GDM1 (cell line): ENCODE data around the gene SAT2.
A peak's percentile ranks its signal among the peaks of the same experiment; 100 is the strongest.

Experiments used
- DNase-seq: peaks from one replicate; lab custom pipeline; 2025; lab: John Stamatoyannopoulos, UW

Gene SAT2

GRCh38 chr17:7591596-7591995, 36.0 kb downstream of the SAT2 start:
- DNase-seq = no peak

- DNase-seq = no peak
These were observed 36.9 kb downstream of the SAT2 start for GRCh38 chr17:7590743-7591142.

- no peak for DNase-seq
These were observed 37.5 kb downstream of the SAT2 start, which contains the start of gene SOX15 for GRCh38 chr17:7589891-7590691. TSS of gene SOX15 (minus strand) at chr17:7590094. CDS start at chr17:7589676, 418 bp downstream.

GRCh38 chr17:7589204-7589868, 38.3 kb downstream of the SAT2 start:
- DNase-seq = no peak

GRCh38 chr17:7588553-7589203, 38.9 kb downstream of the SAT2 start:
- DNase-seq = no peak

- DNase-seq = no peak
These were observed 40.0 kb downstream of the SAT2 start for GRCh38 chr17:7587420-7588151.

GRCh38 chr17:7586673-7587419, 40.8 kb downstream of the SAT2 start:
- no peak for DNase-seq

- peak; percentile 92 for DNase-seq
These were observed 44.1 kb downstream of the SAT2 start, which contains the start of gene MPDU1 for GRCh38 chr17:7583253-7584109. TSS of gene MPDU1 (plus strand) at chr17:7583852. CDS start at chr17:7583863, 11 bp downstream.

- DNase-seq = no peak
These were observed 45.0 kb downstream of the SAT2 start for GRCh38 chr17:7582396-7583252.

GRCh38 chr17:7580604-7581575, 46.7 kb downstream of the SAT2 start:
- DNase-seq = no peak

- DNase-seq = no peak
These were observed 47.6 kb downstream of the SAT2 start for GRCh38 chr17:7579834-7580603.

GRCh38 chr17:7579001-7579833, 48.4 kb downstream of the SAT2 start, which contains the start of gene CD68:
TSS of gene CD68 (plus strand) at chr17:7579638. CDS start at chr17:7579678, 40 bp downstream.
- DNase-seq = peak; percentile 48

GRCh38 chr17:7577327-7578199, 50.1 kb downstream of the SAT2 start:
- DNase-seq = no peak

GRCh38 chr17:7576432-7576937, 51.1 kb downstream of the SAT2 start:
- no peak for DNase-seq
